Measurements from ENCODE around the gene FASLG.

Gene FASLG

GRCh38 chr1:172647110-172647564, 11.8 kb upstream of the FASLG start:
- DNase-seq: no peak

- DNase-seq: no peak
Observed at GRCh38 chr1:172647987-172648386, 10.9 kb upstream of the FASLG start.

GRCh38 chr1:172650474-172651193, 8.3 kb upstream of the FASLG start:
- no peak for DNase-seq

- no peak for DNase-seq
Observed at GRCh38 chr1:172653015-172653709, 5.7 kb upstream of the FASLG start.

- no peak for DNase-seq
Observed at GRCh38 chr1:172654535-172654934, 4.4 kb upstream of the FASLG start.

GRCh38 chr1:172656576-172656975, 2.3 kb upstream of the FASLG start:
- DNase-seq: no peak

GRCh38 chr1:172657586-172657985, 1.3 kb upstream of the FASLG start:
- DNase-seq: no peak

- no peak for DNase-seq
Observed at GRCh38 chr1:172661107-172661506, 2.2 kb downstream of the FASLG start.

GRCh38 chr1:172662464-172663109, 3.7 kb downstream of the FASLG start:
- DNase-seq: no peak

GRCh38 chr1:172663732-172664131, 4.8 kb downstream of the FASLG start:
- DNase-seq: no peak

GRCh38 chr1:172668097-172668496, 9.2 kb downstream of the FASLG start:
- DNase-seq: no peak

- no peak for DNase-seq
Observed at GRCh38 chr1:172669011-172669410, 10.1 kb downstream of the FASLG start.

- DNase-seq: no peak
Observed at GRCh38 chr1:172670316-172670715, 11.4 kb downstream of the FASLG start.

- no peak for DNase-seq
Observed at GRCh38 chr1:172670791-172671190, 11.9 kb downstream of the FASLG start.

- no peak for DNase-seq
Observed at GRCh38 chr1:172671591-172671990, 12.7 kb downstream of the FASLG start.

- no peak for DNase-seq
Observed at GRCh38 chr1:172672720-172673119, 13.8 kb downstream of the FASLG start.

GRCh38 chr1:172673761-172674160, 14.9 kb downstream of the FASLG start:
- DNase-seq: no peak

- DNase-seq: no peak
Observed at GRCh38 chr1:172674831-172675613, 16.1 kb downstream of the FASLG start.

- peak; percentile 29 for DNase-seq
Observed at GRCh38 chr1:172679000-172679772, 20.3 kb downstream of the FASLG start.

GRCh38 chr1:172680244-172680643, 21.3 kb downstream of the FASLG start:
- no peak for DNase-seq

GRCh38 chr1:172680733-172681275, 21.9 kb downstream of the FASLG start:
- DNase-seq: no peak

- DNase-seq: no peak
Observed at GRCh38 chr1:172682812-172683211, 23.9 kb downstream of the FASLG start.
